Bone marrow (tissue), 2 donors: Measurements from ENCODE around the gene STEAP1B.

Experiments used
- DNase-seq, 2 donors: peaks; one replicate each; lab custom pipeline; 2025; lab: John Stamatoyannopoulos, UW

STEAP1B gene

DNA sequence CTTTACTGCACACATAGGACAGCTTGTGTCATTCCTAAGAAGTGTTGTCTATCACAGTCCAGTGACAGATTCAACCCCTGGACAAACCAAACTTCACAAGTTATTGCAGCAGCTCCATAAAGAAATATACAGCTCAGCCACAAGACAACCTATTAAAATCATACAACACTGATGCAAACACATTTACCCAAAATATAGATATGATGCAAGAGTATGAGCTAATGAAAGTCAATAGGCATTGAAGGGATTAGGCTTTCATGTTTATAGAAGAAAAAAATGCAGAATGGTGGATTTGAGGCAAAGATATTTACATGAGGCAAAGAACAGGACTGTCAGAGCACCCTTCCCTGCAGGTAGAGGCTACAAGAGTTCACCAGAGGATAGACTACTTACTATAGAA lies 128.1 kb downstream of the STEAP1B start:
- DNase-seq: no peak
